HG03558 (cell line): ENCODE measurements around the gene UBE2Q2.
"Not testable (repeated sequence)": the region's sequence is repeated elsewhere in the genome, so short reads cannot be mapped to it uniquely, and the experiment has no call there.

Experiments
- ATAC-seq: cut with Tn5 transposase; IDR thresholded peaks from one replicate; pipeline ENCODE4 v1.9.1; 2021; ENCODE audit warnings: moderate number of reproducible peaks; ENCODE audit not compliant: unreplicated experiment; ENCODE audit errors: extremely low read depth

UBE2Q2 gene

GRCh38 chr15:75862796-75863195, 19.5 kb downstream of the UBE2Q2 start:
- ATAC-seq, result no peak

DNA sequence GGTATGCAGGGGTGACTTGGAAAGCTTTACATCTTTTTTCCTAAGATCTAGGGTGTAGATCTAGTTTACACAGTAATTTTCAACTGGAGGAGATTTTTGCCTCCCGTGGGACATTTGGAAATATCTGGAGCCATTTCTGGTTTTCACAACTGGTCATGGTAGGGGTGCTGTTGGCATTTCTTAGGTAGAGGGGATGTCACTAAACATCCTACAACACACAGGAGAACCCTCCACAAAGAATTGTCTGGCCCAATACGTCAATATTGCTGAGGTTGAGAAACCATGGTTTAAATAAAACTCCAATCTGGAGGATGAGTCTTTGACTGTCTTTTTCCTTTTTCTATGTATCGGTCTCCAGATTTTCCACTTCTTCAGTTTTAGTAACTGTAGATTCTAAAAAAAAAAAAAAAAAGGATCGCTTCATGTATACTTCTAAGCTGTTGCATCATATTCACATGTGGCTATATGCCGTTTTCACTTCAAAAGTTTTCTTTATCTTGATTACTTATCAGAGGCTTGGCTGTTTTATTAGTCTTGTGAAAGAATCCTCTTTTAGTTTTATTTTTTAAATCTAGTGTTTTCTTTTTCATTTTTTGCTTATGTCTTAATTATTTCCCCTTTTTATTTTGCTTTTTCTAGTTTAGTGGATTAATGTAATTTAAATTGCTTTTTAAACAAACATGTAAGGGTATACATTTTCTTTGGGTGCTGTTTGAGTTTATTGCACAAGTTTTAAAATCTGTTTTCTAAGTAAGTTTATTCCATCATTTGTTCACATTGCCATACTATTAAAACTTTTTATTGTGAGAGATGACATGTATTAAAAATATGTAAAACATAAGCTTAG, 21.2 kb downstream of the UBE2Q2 start:
- ATAC-seq, result no peak

DNA sequence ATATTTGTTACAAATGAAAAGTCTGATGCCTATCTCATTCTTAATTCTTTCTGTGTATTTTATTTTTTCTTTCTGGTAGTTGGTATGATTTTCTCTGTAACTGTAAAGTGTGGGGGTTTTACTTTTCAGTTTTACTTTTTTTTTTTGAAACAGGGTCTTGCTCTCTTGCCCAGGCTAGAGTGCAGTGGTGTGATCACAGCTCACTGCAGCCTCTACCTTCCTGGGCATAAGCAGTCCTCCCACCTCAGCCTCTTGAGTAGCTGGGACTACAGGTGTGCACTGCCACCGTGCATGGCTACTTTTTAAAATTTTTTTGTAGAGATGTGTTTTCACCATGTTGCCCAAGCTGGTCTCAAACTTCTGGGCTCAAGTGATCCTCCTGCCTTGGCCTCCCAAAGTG, 22.8 kb downstream of the UBE2Q2 start:
- ATAC-seq, result not testable (repeated sequence)

DNA sequence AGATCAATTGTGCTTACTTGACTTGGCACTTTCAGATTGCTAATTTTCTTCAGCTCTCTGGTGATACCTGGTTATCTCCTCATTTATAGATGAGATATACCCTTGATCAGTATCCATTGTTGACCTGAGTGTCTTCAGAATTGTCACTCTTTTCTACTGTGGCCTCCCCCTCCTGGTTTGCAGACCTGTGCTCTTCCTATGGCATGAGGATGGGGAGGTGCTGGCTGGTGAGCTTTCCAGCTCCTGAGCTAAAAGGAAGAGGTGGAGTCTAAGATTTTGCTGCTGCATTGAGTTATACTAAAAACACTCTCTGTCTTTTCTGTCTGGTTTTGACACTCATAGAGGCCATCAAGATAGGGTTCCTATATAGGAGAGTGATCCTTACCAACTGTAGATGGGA, 23.7 kb downstream of the UBE2Q2 start:
- no peak for ATAC-seq

DNA sequence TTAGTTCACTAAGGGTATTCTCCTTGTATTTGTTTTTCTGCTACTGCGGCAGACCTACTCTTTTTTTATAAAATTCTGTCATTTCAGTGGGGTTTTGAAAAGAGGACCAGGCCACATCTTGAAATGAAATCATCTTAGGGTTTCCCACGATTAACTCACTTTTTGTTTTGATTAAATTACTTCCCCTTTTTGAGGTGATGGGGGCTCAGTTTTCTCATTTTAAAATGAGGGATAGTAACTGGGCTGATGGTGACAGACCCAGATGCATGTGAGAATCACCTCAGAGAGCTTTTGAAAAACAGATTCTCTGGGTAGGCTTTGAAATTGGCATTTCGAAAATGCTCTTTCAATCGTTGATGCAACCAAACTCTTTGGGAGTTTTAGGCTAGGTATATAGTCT, 24.2 kb downstream of the UBE2Q2 start:
- no peak for ATAC-seq

DNA sequence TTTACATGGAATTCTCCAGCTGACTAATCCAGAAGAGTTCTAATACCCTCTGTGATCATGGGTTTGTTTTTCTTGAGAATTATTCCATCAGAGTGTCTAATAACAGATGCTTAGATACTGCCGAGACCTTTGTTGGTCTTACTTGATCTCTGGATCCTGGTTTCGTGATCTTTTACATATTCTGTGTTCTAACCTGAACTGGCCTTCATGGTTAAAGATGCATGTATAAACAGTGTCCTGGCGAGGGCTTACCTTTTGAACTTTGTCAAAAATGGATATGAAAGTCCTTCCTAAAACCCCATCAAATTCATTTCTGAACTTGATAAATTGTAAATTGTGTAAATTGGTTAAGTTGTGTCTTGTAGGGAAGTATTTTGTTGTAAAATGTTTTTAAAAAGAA, 24.8 kb downstream of the UBE2Q2 start:
- ATAC-seq, result no peak

- no peak for ATAC-seq
Measured at GRCh38 chr15:75869446-75869845, 26.2 kb downstream of the UBE2Q2 start.

DNA sequence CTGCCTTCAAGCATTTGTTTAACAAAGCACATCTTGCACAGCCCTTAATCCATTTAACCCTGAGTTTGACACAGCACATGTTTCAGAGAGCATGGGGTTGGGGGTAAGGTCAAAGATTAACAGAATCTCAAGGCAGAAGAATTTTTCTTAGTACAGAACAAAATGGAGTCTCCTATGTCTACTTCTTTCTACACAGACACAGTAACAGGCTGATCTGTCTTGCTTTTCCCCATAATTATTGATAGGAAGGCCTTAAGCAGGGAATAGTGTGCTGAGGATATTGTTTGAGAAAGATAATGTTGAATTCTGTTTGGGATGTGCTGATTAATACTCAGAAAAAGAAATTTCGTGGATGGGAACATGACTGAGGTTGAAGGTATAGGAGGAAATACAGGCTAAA, 28.3 kb downstream of the UBE2Q2 start:
- not testable (repeated sequence) for ATAC-seq

DNA sequence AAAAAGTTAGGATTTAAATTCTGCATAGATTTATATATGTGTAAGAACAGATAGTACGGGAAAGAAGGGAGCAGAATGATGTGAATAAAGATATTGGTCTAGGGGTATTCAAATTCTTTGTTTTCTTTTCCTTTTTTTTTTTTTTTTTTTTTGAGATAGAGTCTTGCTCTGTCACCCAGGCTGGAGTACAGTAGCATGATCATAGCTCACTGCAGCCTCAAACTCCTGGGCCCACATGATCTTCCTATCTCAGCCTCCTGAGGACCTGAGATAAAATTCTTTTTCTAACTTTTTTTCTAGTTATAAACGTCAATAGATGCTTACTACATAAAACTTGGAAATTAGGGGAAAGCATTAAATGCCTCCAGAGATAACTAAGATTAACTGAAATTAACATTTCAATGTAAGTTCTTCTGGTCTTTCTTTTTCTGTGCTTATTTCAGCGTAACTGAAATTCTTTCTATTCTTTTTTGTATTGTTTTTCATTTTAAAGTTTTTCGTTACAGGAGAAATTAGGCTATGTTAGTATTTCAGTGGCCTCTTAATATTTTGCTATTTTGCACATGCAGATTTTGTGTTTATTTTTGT, 29.2 kb downstream of the UBE2Q2 start:
- ATAC-seq, result no peak

DNA sequence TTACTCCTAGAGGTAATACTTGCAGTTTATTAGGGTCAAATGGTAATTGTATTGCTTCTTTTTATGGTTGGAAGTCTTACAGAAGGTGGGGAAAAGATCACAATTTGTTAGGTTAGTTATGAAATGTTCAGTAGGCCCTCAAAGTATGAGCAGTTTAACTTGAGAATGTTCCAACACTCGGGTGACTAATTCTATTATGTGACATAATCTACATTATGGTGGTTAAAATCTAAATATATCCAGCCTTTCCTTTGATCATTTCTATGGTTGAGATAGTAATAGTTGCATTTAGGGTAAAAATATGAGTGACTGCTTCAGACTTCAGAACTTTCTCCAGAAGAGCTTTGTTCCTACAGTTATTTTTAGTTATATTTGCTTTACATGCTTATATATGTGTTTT, 40.8 kb downstream of the UBE2Q2 start:
- ATAC-seq, result no peak

DNA sequence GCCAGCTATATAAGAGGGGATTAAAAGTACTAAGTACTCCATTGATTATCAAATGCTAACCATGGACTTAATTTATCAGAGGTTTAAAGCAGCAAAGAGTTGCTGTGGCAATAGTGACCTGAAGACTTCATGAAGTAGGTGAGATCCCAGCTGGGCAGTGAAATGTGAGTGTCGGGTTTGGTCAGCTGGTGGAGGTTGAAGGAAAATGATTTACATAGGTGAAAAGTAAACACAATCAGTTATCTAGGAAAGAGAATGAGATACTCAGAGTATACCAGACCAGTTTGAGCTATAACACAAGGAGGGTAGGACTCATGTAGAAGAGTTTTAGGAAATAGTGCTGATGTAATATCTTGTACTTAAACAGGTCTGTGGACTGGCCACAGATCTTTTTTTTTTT, 43.9 kb downstream of the UBE2Q2 start:
- no peak for ATAC-seq

- ATAC-seq, result no peak
Measured at GRCh38 chr15:75891895-75892294, 48.6 kb downstream of the UBE2Q2 start.

DNA sequence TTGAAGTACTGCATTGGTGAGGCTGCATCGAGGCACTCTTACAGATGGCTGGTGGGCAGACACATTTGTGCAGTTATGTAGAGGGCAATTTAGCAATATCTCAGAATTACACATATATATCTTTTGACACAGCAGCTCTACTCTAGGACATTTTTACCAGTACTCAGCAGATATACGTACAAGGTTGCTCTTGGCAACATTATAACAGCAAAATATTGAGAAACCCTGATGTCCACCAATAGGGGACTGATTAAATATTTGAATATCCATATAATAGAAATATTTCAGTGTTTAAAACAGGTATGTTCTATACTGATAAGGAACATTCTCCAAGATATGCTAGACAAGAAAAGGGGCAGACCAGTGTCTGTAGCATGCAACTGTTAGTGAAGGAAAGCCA, 52.5 kb downstream of the UBE2Q2 start:
- no peak for ATAC-seq

DNA sequence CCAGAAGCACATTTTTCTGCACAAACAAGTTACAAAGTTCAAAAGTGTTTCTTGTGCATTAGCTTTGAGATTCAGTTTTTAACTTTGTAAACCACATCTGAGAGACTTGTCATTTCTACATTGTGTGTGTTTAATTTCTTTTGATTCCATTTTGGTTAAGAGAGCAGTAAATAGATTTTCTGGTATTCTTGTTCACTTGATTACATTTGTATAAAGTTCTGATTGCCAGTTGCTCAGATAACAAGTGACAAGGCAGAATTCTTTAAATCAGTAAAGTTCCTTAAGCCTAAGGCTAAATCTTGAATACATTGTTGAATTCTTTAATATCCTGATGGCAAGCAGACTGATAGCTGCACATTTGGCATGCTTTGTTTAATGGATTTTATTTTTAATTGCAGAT, 57.3 kb downstream of the UBE2Q2 start:
- ATAC-seq, result no peak

DNA sequence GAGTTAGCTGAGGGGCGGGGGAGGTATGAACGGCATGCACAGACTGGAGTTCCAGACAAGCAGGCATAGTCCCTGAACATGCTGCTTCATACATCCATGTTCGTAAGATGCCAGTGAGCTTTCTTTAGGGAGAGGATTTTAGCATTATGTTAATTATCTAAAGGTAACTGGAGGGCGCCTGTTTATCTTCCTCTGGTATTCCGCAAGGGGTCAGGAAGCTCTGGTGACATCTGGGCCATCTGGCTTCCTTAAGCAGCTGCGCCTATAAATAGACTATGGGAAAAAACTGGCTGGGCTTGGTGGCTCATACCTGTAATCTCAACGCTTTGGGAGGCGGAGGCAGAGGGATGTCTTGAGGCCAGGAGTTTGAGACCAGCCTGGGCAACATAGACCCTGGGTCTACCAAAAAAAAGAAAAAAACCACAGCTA, 58.9 kb downstream of the UBE2Q2 start:
- ATAC-seq, result no peak

GRCh38 chr15:75903331-75904239, 60.3 kb downstream of the UBE2Q2 start, which contains the start of gene FBXO22:
Gene FBXO22, plus strand, starts transcription at chr15:75903878. Its CDS starts 86 bp downstream, at chr15:75903964.
- peak; percentile 69 for ATAC-seq

DNA sequence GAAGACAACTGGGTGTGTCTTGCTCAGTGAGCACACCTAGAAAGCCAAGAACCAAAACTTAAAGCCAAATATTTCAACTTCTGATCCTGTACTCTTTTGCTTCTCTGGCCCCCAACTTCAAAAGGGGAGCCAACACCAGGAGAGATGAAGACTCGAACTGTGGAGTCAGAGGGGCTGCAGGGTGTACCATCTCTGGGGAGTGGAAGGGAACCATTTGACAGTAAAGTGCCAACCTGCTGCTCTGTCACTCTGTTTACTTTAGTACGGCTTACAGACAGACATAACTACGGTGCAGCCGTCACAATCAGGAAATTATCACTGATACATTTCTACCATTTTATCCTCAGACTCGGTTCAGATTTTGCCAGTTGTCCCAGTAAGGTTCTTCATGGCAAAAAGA, 62.0 kb downstream of the UBE2Q2 start:
- ATAC-seq, result no peak

- not testable (repeated sequence) for ATAC-seq
Measured at GRCh38 chr15:75910355-75910754, 67.1 kb downstream of the UBE2Q2 start.

DNA sequence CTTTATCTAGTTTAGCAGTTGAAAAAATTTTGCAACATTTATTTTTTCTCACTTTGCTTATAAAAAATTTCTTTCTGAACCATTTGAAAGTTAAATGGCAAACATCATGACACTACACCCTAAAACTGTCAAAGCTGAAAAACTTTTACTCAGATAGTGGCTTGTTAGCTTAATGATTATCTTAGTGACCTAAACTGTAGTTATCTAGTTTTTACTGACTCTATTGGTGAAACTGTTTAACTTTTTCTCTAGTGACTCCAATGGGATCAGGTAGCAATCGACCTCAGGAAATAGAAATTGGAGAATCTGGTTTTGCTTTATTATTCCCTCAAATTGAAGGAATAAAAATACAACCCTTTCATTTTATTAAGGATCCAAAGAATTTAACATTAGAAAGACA, 73.7 kb downstream of the UBE2Q2 start:
- no peak for ATAC-seq

- no peak for ATAC-seq
Measured at GRCh38 chr15:75918135-75918534, 74.9 kb downstream of the UBE2Q2 start.

DNA sequence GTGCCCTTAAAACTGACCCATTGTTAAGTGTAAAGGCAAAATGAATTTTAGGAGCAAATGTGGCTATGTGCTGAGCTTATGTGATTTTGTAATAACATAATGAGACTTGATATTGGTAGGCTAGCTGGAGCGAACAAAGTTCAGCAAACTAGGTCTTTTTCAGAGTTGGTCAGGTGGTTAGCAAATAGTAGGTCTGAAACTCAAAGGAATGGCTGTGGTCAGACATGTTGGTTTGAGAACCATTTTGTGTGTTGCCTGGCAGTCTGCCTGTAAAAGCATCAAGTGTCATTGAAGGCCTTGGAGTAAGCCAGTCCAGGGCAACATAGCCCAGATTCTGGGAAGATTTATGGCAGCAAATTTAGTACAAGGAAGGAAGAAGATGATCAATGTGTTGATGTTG, 76.8 kb downstream of the UBE2Q2 start:
- no peak for ATAC-seq
